Activated naive CD8-positive, alpha-beta T cell treated with anti-CD3 and anti-CD28 coated beads, Interleukin-2, amount 10 ng/mL, durations not matched to agents 7 days and 5 days (primary cell): Measurements from ENCODE around the gene NTMT1. TPM values are rescaled to one million over a fixed set of nuclear protein-coding genes. Genes with fewer than 3 reads are reported as not detected.

Experiments
- ATAC-seq: fragments of 150-1000 bp; cut with Tn5 transposase; one replicate; pipeline ENCODE4 v1.10.0; 2021; ENCODE audit warnings: low read depth, moderate library complexity
- POLR2A ChIA-PET: fragments of 350-600 bp; sonication (Branson Sonifier 250); formaldehyde crosslinking; loops from one replicate; lab custom pipeline; 2021; ENCODE audit warnings: antibody characterized with exemption; lab: Charles Lee
- DNase-seq: peaks from one replicate; pipeline ENCODE4 v3.0.0; 2021
- H3K27ac Mint-ChIP-seq: one replicate; pipeline ENCODE4 v1.8.0; 2022; ENCODE audit warnings: mild to moderate bottlenecking, mixed read lengths
- H3K27me3 Mint-ChIP-seq: one replicate; pipeline ENCODE4 v1.8.0; 2022; ENCODE audit warnings: mild to moderate bottlenecking, moderate library complexity, mixed read lengths
- H3K36me3 Mint-ChIP-seq: one replicate; pipeline ENCODE4 v1.8.0; 2021; ENCODE audit warnings: mild to moderate bottlenecking, mixed read lengths
- H3K4me1 Mint-ChIP-seq: one replicate; pipeline ENCODE4 v1.8.0; 2021; ENCODE audit warnings: mixed read lengths
- H3K4me3 Mint-ChIP-seq: one replicate; pipeline ENCODE4 v1.8.0; 2022; ENCODE audit warnings: mild to moderate bottlenecking, moderate library complexity, mixed read lengths
- H3K9me3 Mint-ChIP-seq: one replicate; pipeline ENCODE4 v1.8.0; 2021; ENCODE audit warnings: mixed read lengths
- total RNA-seq, 2 experiments: library from RNA; stranded (reverse); gene quantifications; one replicate each; pipeline ENCODE4 v1.2.3, GENCODE V29; 2021

Gene NTMT1
- total RNA-seq, 2 experiments from 2014 or later: 30.1 to 34.9 TPM

- DNase-seq (no peak), ATAC-seq (no peak)
Observed at GRCh38 chr9:129676975-129677374, 51.0 kb downstream of the NTMT1 start.

GRCh38 chr9:129677456-129677855 is 51.5 kb downstream of the NTMT1 start:
- POLR2A ChIA-PET: no interaction called here
- Mint-ChIP-seq H3K4me1 (no peaks in the 10 kb centered on the region), H3K9me3 (no peaks in the 10 kb centered on the region), H3K27me3 (peaks cover 9% of the 10 kb centered on the region), H3K4me3 (no peak overlapping the region), H3K36me3 (no peaks in the 10 kb centered on the region), H3K27ac (no peak overlapping the region)
- no peak for ATAC-seq
- no peak for DNase-seq

More at GRCh38 chr9:129676975-129677374, 51.0 kb downstream of the NTMT1 start:
- peaks cover 9% of the 10 kb centered on the region for H3K27me3 Mint-ChIP-seq
- no peaks in the 10 kb centered on the region for H3K36me3 Mint-ChIP-seq
- H3K9me3 Mint-ChIP-seq: no peaks in the 10 kb centered on the region
- H3K4me1 Mint-ChIP-seq: no peaks in the 10 kb centered on the region
- H3K27ac Mint-ChIP-seq: no peak overlapping the region
- no peak overlapping the region for H3K4me3 Mint-ChIP-seq
- POLR2A ChIA-PET: no interaction called here

GRCh38 chr9:129678844-129679243 is 52.9 kb downstream of the NTMT1 start:
- no peak for DNase-seq
- no peak for ATAC-seq
- Mint-ChIP-seq H3K27ac (no peak overlapping the region), H3K4me1 (no peaks in the 10 kb centered on the region), H3K27me3 (peaks cover 9% of the 10 kb centered on the region), H3K4me3 (no peak overlapping the region), H3K9me3 (no peaks in the 10 kb centered on the region), H3K36me3 (no peaks in the 10 kb centered on the region)
- POLR2A ChIA-PET: no interaction called here

GRCh38 chr9:129679537-129679936 is 53.6 kb downstream of the NTMT1 start:
- no peak overlapping the region for H3K4me3 Mint-ChIP-seq
- H3K4me1 Mint-ChIP-seq: no peaks in the 10 kb centered on the region
- H3K27me3 Mint-ChIP-seq: peaks cover 9% of the 10 kb centered on the region
- no peak for ATAC-seq
- H3K9me3 Mint-ChIP-seq: no peaks in the 10 kb centered on the region
- DNase-seq: no peak
- POLR2A ChIA-PET: interaction anchor here (0.7 kb wide), 1 partner anchor 734 kb away, joined by 6 read pairs; no protein-coding TSS in a partner anchor
- no peak overlapping the region for H3K27ac Mint-ChIP-seq
- H3K36me3 Mint-ChIP-seq: no peaks in the 10 kb centered on the region

GRCh38 chr9:129681924-129682323 is 56.0 kb downstream of the NTMT1 start:
- no peak for DNase-seq
- ATAC-seq: no peak
- Mint-ChIP-seq H3K27me3 (peaks cover 5% of the 10 kb centered on the region), H3K27ac (no peak overlapping the region), H3K4me1 (no peaks in the 10 kb centered on the region), H3K4me3 (no peak overlapping the region), H3K9me3 (no peaks in the 10 kb centered on the region), H3K36me3 (no peaks in the 10 kb centered on the region)
- POLR2A ChIA-PET: no interaction called here

- POLR2A ChIA-PET: no interaction called here
- ATAC-seq: no peak
- no peaks in the 10 kb centered on the region for H3K36me3 Mint-ChIP-seq
- no peak overlapping the region for H3K27ac Mint-ChIP-seq
- H3K27me3 Mint-ChIP-seq: peaks cover 2% of the 10 kb centered on the region
- no peak overlapping the region for H3K4me3 Mint-ChIP-seq
- no peaks in the 10 kb centered on the region for H3K9me3 Mint-ChIP-seq
- DNase-seq: no peak
- H3K4me1 Mint-ChIP-seq: no peaks in the 10 kb centered on the region
Observed at GRCh38 chr9:129682381-129682780, 56.4 kb downstream of the NTMT1 start.

- no peaks in the 10 kb centered on the region for H3K9me3 Mint-ChIP-seq
- no peaks in the 10 kb centered on the region for H3K27me3 Mint-ChIP-seq
- ATAC-seq (no peak), DNase-seq (no peak)
- POLR2A ChIA-PET: no interaction called here
- H3K4me3 Mint-ChIP-seq: no peak overlapping the region
- H3K27ac Mint-ChIP-seq: no peak overlapping the region
- no peaks in the 10 kb centered on the region for H3K36me3 Mint-ChIP-seq
- no peaks in the 10 kb centered on the region for H3K4me1 Mint-ChIP-seq
Observed at GRCh38 chr9:129685220-129685932, 59.4 kb downstream of the NTMT1 start.

Other genes starting within 250 kb of the NTMT1 start
- not detected for gene C9orf50, start 5.1 kb upstream of the NTMT1 start, total RNA-seq
- 10 to 100 TPM; 27.8 to 29.0 TPM for gene ASB6, start 16.0 kb downstream of the NTMT1 start, total RNA-seq
- not detected for gene PRRX2, start 39.5 kb downstream of the NTMT1 start, total RNA-seq
- gene PTGES, start 126.9 kb downstream of the NTMT1 start, total RNA-seq: not detected
- 10 to 100 TPM; 28.6 TPM for gene TOR1B, start 177.0 kb downstream of the NTMT1 start, total RNA-seq
- gene TOR1A, start 198.0 kb downstream of the NTMT1 start, total RNA-seq: 10 to 100 TPM; 46.6 to 47.2 TPM
- 10 to 100 TPM; 71.4 to 73.4 TPM for gene C9orf78, start 209.1 kb downstream of the NTMT1 start, total RNA-seq
- 100 to 1,000 TPM; 107 to 111 TPM for gene USP20, start 209.3 kb downstream of the NTMT1 start, total RNA-seq